Left lung (tissue), 10 donors: ENCODE results near the gene TAOK1. TPM values are rescaled to one million over a fixed set of nuclear protein-coding genes. Genes with fewer than 3 reads are reported as not detected.

ENCODE experiments used
- ATAC-seq: fragments of 200-7000 bp; cut with Tn5 transposase; one replicate; pipeline ENCODE4 v1.9.1; 2020; ENCODE audit warnings: moderate library complexity
- DNase-seq, 4 donors: peaks; one replicate each; pipeline ENCODE4 v3.0.0-alpha.2; 2013 to 2020
- H3K27ac ChIP-seq, 2 donors: fragments of 200-600 bp; sonication (generic) in 1 of 2; one replicate each; pipeline versions ENCODE4 v1.5.0 to v1.8.0; 2020 to 2021
- H3K27me3 ChIP-seq, 2 donors: fragments of 200-600 bp; sonication (generic) in 1 of 2; one replicate each; pipeline versions ENCODE4 v1.5.0 to v1.8.0; 2020 to 2021
- H3K36me3 ChIP-seq, 2 donors: fragments of 200-600 bp; sonication (generic) in 1 of 2; one replicate each; pipeline versions ENCODE4 v1.5.0 to v1.8.0; 2020 to 2021
- H3K4me1 ChIP-seq, 2 donors: fragments of 200-600 bp; one replicate each; pipeline ENCODE4 v1.8.0; 2021
- H3K4me3 ChIP-seq, 2 donors: fragments of 200-600 bp; sonication (generic) in 1 of 2; one replicate each; pipeline versions ENCODE4 v1.5.0 to v1.8.0; 2020 to 2021; ENCODE audit warnings: mild to moderate bottlenecking in 1 of 2
- H3K9me3 ChIP-seq, 2 donors: fragments of 200-600 bp; sonication (generic) in 1 of 2; one replicate each; pipeline versions ENCODE4 v1.5.0 to v1.8.0; 2020 to 2021
- intact Hi-C, 2 donors: fragments of 100-400 bp; cut with DNase I; formaldehyde crosslinking; loops; one replicate each; pipeline versions ENCODE4 v1.11.2 to v1.14.2; 2022
- polyA plus RNA-seq, 6 donors: library from polyadenylated mRNA; unstranded; fragments of 120-200 nt; gene quantifications; one replicate each; pipeline ENCODE4 v1.2.1, GENCODE V29; 2013; ENCODE audit not compliant: insufficient read length in 6 of 6
- total RNA-seq, 2 donors: library from RNA; stranded (reverse); fragmentation: NEBNext Ultra II Directional; extraction: Animal tissue kit (Norgen Biotek cat#: 25700); gene quantifications; one replicate each; pipeline ENCODE4 v1.2.1, GENCODE V29; 2021
- TF ChIP-seq, protein P1 (sequence below), 2 donors: fragments of 200-600 bp; sonication (generic) in 1 of 2; IDR thresholded peaks; one replicate each; pipeline versions ENCODE4 v1.5.0 to v1.8.0; 2021; ENCODE audit warnings: antibody characterized with exemption in 2 of 2
- donor health status: DM: no; HTN: yes; CAD: no.
- donor health status: DM: no; HTN: no; CAD: no.

TAOK1 gene
- total and polyA plus RNA-seq, 8 donors, result 43.4 to 66.0 (median 46.3) TPM

DNA sequence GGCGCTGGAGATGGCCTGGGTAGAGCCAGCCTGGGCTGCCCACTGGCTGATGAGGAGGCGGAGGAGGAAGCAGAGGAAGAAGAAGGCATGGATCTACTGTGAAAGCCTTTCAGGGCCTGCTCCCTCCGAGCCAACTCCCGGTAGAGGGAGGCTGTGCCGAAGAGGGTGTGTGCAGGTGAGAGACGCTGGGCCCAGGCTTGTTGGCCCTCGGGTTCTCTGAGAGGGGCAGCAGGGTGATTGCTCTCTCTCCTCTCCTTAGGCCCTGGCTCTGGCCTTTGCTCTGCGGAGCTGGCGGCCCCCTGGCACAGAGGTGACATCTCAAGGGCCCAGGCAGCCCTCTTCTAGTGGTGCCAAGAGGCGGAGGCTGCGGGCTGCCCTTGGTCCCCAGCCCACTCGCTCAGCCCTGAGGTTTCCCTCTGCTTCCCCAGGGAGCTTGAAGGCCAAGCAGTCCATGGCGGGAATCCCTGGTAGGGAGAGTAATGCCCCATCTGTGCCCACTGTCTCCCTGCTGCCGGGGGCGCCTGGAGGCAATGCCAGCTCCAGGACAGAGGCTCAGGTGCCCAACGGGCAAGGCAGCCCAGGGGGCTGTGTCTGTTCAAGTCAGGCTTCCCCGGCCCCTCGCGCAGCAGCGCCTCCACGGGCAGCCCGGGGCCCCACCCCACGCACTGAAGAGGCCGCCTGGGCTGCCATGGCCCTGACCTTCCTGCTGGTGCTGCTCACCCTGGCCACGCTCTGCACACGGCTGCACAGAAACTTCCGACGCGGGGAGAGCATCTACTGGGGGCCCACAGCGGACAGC lies 181.9 kb downstream of the TAOK1 start:
- TF ChIP-seq, protein P1, sequence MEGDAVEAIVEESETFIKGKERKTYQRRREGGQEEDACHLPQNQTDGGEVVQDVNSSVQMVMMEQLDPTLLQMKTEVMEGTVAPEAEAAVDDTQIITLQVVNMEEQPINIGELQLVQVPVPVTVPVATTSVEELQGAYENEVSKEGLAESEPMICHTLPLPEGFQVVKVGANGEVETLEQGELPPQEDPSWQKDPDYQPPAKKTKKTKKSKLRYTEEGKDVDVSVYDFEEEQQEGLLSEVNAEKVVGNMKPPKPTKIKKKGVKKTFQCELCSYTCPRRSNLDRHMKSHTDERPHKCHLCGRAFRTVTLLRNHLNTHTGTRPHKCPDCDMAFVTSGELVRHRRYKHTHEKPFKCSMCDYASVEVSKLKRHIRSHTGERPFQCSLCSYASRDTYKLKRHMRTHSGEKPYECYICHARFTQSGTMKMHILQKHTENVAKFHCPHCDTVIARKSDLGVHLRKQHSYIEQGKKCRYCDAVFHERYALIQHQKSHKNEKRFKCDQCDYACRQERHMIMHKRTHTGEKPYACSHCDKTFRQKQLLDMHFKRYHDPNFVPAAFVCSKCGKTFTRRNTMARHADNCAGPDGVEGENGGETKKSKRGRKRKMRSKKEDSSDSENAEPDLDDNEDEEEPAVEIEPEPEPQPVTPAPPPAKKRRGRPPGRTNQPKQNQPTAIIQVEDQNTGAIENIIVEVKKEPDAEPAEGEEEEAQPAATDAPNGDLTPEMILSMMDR (IDR thresholded peaks at IDR 0.05), result no peak
- H3K4me3 ChIP-seq, result no peak overlapping the region
- H3K27ac ChIP-seq, result no peak overlapping the region
- peak in 1 of 4 donors; percentile 78 for DNase-seq
- H3K36me3 ChIP-seq, result peaks cover 0 to 41% of the 10 kb centered on the region in 2 donors
- intact Hi-C loops, result no loop called here
- no peak for ATAC-seq
- no peaks in the 10 kb centered on the region for H3K9me3 ChIP-seq
- H3K4me1 ChIP-seq, result peaks cover 10 to 39% of the 10 kb centered on the region in 2 donors
- no peaks in the 10 kb centered on the region for H3K27me3 ChIP-seq

DNA sequence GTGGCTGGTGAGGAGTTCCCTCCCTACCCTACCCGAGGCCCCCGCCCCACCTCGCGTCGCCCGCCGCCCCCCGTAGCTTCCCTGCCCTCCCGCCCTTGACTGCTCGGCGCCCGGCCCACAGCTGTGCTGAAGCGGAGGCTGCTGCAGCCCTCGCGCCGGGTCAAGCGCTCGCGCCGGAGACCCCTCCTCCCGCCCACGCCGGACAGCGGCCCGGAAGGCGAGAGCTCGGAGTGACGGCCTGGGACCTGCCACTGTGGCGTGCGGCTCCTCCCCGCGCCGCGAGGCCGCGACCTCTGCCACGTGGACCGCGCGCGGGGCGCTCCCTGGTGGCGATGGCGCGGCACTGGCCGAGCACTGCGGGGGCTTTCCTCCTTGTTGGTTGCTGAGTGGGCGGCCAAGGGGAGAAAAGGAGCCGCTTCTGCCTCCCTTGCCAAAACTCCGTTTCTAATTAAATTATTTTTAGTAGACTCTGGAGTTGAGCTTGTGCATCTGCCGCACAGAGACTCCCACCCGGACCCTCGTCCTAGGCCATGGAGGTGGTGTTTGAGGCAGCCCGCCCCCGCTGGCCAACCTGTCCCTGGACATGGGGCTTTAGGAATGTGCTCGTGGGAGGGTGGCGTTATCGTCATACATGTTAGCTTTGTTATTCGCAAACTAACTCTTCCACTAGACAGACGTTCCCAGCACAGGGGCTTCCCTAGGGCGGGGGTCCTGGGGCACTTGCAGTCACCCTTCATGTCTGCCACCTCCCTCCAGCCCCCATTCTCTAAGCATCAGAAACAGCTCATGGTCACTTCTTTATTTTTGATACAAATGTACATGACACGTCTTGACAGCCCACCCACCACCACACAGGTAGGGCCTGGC lies 182.8 kb downstream of the TAOK1 start:
- Histone ChIP-seq H3K27me3 (no peaks in the 10 kb centered on the region), H3K36me3 (peaks cover 0 to 49% of the 10 kb centered on the region in 2 donors), H3K4me1 (peaks cover 10 to 32% of the 10 kb centered on the region in 2 donors), H3K4me3 (no peak overlapping the region), H3K27ac (no peak overlapping the region), H3K9me3 (no peaks in the 10 kb centered on the region)
- peak; percentile 23 for ATAC-seq
- intact Hi-C loops, result no loop called here
- TF ChIP-seq, protein P1 (IDR thresholded peaks at IDR 0.05), result peak; percentile 58 to 69
- DNase-seq, result peak in 2 of 4 donors; percentile 56 to 87

DNA sequence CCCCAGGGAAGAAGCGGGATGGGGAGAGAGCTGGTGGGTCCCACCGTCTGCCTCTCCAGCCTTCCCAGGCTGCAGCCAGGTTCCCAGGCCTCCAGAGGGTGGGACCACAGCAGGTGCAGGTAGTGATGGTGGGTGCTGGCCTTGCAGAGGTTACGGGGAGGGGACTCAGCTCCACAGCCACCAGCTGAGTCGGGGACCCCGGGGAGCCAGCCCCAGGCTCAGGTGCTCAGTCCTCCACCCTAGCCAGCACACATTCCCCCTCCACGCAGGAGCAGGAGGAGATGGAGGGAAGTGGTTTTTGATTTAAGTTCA lies 183.4 kb downstream of the TAOK1 start:
- intact Hi-C loops, result no loop called here
- ATAC-seq, result no peak
- peaks cover 0 to 55% of the 10 kb centered on the region in 2 donors for H3K36me3 ChIP-seq
- no peaks in the 10 kb centered on the region for H3K27me3 ChIP-seq
- TF ChIP-seq, protein P1 (IDR thresholded peaks at IDR 0.05), result no peak
- peak in 1 of 4 donors; percentile 51 for DNase-seq
- peaks cover 10 to 32% of the 10 kb centered on the region in 2 donors for H3K4me1 ChIP-seq
- no peak overlapping the region for H3K27ac ChIP-seq
- H3K4me3 ChIP-seq, result no peak overlapping the region
- no peaks in the 10 kb centered on the region for H3K9me3 ChIP-seq

DNA sequence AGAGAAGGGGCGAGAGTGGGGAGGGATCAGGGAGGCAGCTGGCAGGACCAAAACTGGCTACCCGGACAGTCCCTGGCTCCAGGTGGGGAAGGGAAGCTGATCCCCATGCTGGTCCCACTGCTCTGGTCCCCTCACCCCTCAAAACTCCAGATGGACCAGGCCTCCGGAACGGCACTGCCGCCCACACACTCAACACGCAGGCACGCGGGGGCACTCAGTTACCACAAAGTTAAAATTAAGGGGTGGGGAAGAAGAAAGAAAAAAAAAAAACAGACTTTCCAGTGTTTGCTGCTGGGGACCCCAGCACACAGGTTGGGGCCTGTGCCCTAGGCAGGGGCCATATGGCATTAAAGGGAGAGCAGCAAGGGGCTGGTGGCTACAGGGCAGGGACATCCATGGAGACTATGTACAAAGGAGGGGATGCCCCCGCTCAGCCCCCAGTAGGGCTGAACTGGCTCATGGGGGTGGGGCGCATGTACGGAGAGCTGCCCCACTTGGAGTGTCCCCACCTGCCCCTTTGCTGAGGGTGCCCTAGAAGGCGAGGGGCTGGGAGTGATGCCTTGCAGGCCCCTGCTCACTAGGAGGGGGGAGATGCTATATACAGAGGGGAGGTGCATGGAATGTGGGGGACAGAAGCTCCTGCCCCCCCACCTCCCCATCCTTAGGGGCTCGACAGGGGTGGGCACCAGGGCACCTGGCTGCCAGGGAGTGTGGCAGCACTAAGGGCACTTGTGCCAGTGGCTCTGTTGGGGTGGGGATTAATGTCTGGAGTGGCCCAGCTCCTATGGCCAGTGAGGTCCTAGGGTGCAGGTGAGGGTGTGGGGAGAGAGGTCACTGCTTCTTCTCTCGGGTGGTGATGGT lies 183.9 kb downstream of the TAOK1 start:
- no peak for ATAC-seq
- intact Hi-C loops, result no loop called here
- TF ChIP-seq, protein P1 (IDR thresholded peaks at IDR 0.05), result no peak

More for the DNA sequence above, 183.9 kb downstream of the TAOK1 start:
- Histone ChIP-seq H3K9me3 (no peaks in the 10 kb centered on the region), H3K27ac (no peak overlapping the region), H3K4me3 (no peak overlapping the region), H3K36me3 (peaks cover 0 to 61% of the 10 kb centered on the region in 2 donors), H3K27me3 (no peaks in the 10 kb centered on the region), H3K4me1 (peaks cover 10 to 27% of the 10 kb centered on the region in 2 donors)
- DNase-seq, result peak in 2 of 4 donors; percentile 27 to 62
